HUES48 (cell line): Measurements from ENCODE around the gene GAST.
"Not testable (repeated sequence)": the region's sequence is repeated elsewhere in the genome, so short reads cannot be mapped to it uniquely, and the experiment has no call there.

Experiments used
- H3K27ac ChIP-seq: one replicate; pipeline ENCODE4 v1.7.0; 2013; ENCODE audit warnings: low read depth, low read length, inconsistent platforms
- H3K27me3 ChIP-seq: 2 replicates; pipeline ENCODE4 v1.6.1; 2013; ENCODE audit warnings: mild to moderate bottlenecking, low read length; ENCODE audit not compliant: control insufficient read depth, insufficient read depth
- H3K36me3 ChIP-seq: 2 replicates; pipeline ENCODE4 v1.6.1; 2013; ENCODE audit warnings: low read length; ENCODE audit not compliant: control insufficient read depth, insufficient read depth
- H3K4me1 ChIP-seq: 2 replicates; pipeline ENCODE4 v1.6.1; 2013; ENCODE audit warnings: mild to moderate bottlenecking, low read length; ENCODE audit not compliant: control insufficient read depth, insufficient read depth
- H3K4me3 ChIP-seq: 2 replicates; pipeline ENCODE4 v1.5.1; 2013; ENCODE audit warnings: mild to moderate bottlenecking, low read depth, low read length
- H3K9ac ChIP-seq: 2 replicates; pipeline ENCODE4 v1.6.1; 2013; ENCODE audit warnings: mild to moderate bottlenecking, low read depth, low read length, moderate library complexity
- H3K9me3 ChIP-seq: 2 replicates; pipeline ENCODE4 v1.6.1; 2013; ENCODE audit warnings: low read length; ENCODE audit not compliant: control insufficient read depth, insufficient read depth

GAST gene

GRCh38 chr17:41675157-41676057 is 36.7 kb upstream of the GAST start:
- H3K4me3 ChIP-seq = peak overlapping the region; percentile 23
- H3K4me1 ChIP-seq = peaks cover 17% of the 10 kb centered on the region
- H3K9me3 ChIP-seq, H3K9ac ChIP-seq, H3K27me3 ChIP-seq, H3K36me3 ChIP-seq: not testable (repeated sequence)
- peak overlapping the region; percentile 62 for H3K27ac ChIP-seq

GRCh38 chr17:41676058-41676419 is 36.1 kb upstream of the GAST start:
- Histone ChIP-seq H3K27me3 (no peaks in the 10 kb centered on the region), H3K4me3 (peak overlapping the region; percentile 23), H3K36me3 (no peaks in the 10 kb centered on the region), H3K27ac (peak overlapping the region; percentile 62), H3K9ac (no peak overlapping the region), H3K4me1 (peaks cover 17% of the 10 kb centered on the region), H3K9me3 (no peaks in the 10 kb centered on the region)

- no peaks in the 10 kb centered on the region for H3K27me3 ChIP-seq
- H3K4me3 ChIP-seq = no peak overlapping the region
- H3K36me3 ChIP-seq = no peaks in the 10 kb centered on the region
- H3K9ac ChIP-seq = no peak overlapping the region
- no peaks in the 10 kb centered on the region for H3K9me3 ChIP-seq
- H3K4me1 ChIP-seq = peaks cover 17% of the 10 kb centered on the region
- H3K27ac ChIP-seq = no peak overlapping the region
These were observed 33.7 kb upstream of the GAST start for GRCh38 chr17:41678411-41678906.

GRCh38 chr17:41678907-41679739 is 33.0 kb upstream of the GAST start:
- no peaks in the 10 kb centered on the region for H3K27me3 ChIP-seq
- no peak overlapping the region for H3K27ac ChIP-seq
- no peaks in the 10 kb centered on the region for H3K36me3 ChIP-seq
- no peaks in the 10 kb centered on the region for H3K9me3 ChIP-seq
- peaks cover 17% of the 10 kb centered on the region for H3K4me1 ChIP-seq
- H3K4me3 ChIP-seq = no peak overlapping the region
- H3K9ac ChIP-seq = no peak overlapping the region

GRCh38 chr17:41679740-41680425 is 32.2 kb upstream of the GAST start:
- Histone ChIP-seq H3K36me3 (no peaks in the 10 kb centered on the region), H3K27me3 (no peaks in the 10 kb centered on the region), H3K27ac (no peak overlapping the region), H3K4me1 (peaks cover 15% of the 10 kb centered on the region), H3K4me3 (no peak overlapping the region), H3K9ac (no peak overlapping the region), H3K9me3 (no peaks in the 10 kb centered on the region)

GRCh38 chr17:41680426-41681040 is 31.6 kb upstream of the GAST start:
- H3K36me3 ChIP-seq = no peaks in the 10 kb centered on the region
- no peaks in the 10 kb centered on the region for H3K9me3 ChIP-seq
- no peak overlapping the region for H3K27ac ChIP-seq
- H3K9ac ChIP-seq = no peak overlapping the region
- peaks cover 10% of the 10 kb centered on the region for H3K4me1 ChIP-seq
- no peak overlapping the region for H3K4me3 ChIP-seq
- no peaks in the 10 kb centered on the region for H3K27me3 ChIP-seq

GRCh38 chr17:41681776-41682175 is 30.4 kb upstream of the GAST start:
- H3K4me3 ChIP-seq = no peak overlapping the region
- H3K27ac ChIP-seq = no peak overlapping the region
- no peak overlapping the region for H3K9ac ChIP-seq
- H3K4me1 ChIP-seq = no peaks in the 10 kb centered on the region
- H3K27me3 ChIP-seq = no peaks in the 10 kb centered on the region
- H3K9me3 ChIP-seq = no peaks in the 10 kb centered on the region
- no peaks in the 10 kb centered on the region for H3K36me3 ChIP-seq

GRCh38 chr17:41682631-41683030 is 29.5 kb upstream of the GAST start:
- H3K27ac ChIP-seq = no peak overlapping the region
- H3K27me3 ChIP-seq = no peaks in the 10 kb centered on the region
- H3K36me3 ChIP-seq = no peaks in the 10 kb centered on the region
- H3K4me3 ChIP-seq = no peak overlapping the region
- no peak overlapping the region for H3K9ac ChIP-seq
- H3K4me1 ChIP-seq = 0 out of 2 replicates have a peak, but pooled peaks cover under 1% of the 10 kb centered on the region
- no peaks in the 10 kb centered on the region for H3K9me3 ChIP-seq

- no peak overlapping the region for H3K4me3 ChIP-seq
- H3K27ac ChIP-seq = no peak overlapping the region
- 0 out of 2 replicates have a peak, but pooled peaks cover 5% of the 10 kb centered on the region for H3K4me1 ChIP-seq
- no peaks in the 10 kb centered on the region for H3K27me3 ChIP-seq
- no peaks in the 10 kb centered on the region for H3K9me3 ChIP-seq
- no peak overlapping the region for H3K9ac ChIP-seq
- H3K36me3 ChIP-seq = no peaks in the 10 kb centered on the region
These were observed 28.6 kb upstream of the GAST start for GRCh38 chr17:41683441-41684007.

- H3K4me1 ChIP-seq = 0 out of 2 replicates have a peak, but pooled peaks cover 5% of the 10 kb centered on the region
- H3K36me3 ChIP-seq = no peaks in the 10 kb centered on the region
- H3K9ac ChIP-seq = no peak overlapping the region
- H3K4me3 ChIP-seq = no peak overlapping the region
- H3K9me3 ChIP-seq = no peaks in the 10 kb centered on the region
- no peaks in the 10 kb centered on the region for H3K27me3 ChIP-seq
- H3K27ac ChIP-seq = no peak overlapping the region
These were observed 28.1 kb upstream of the GAST start for GRCh38 chr17:41684035-41684434.
